ENCODE results near the gene FGF2.

GRCh38 chr4:122898370-122899150 is 71.9 kb downstream of the FGF2 start:
- TF ChIP-seq, protein P1, sequence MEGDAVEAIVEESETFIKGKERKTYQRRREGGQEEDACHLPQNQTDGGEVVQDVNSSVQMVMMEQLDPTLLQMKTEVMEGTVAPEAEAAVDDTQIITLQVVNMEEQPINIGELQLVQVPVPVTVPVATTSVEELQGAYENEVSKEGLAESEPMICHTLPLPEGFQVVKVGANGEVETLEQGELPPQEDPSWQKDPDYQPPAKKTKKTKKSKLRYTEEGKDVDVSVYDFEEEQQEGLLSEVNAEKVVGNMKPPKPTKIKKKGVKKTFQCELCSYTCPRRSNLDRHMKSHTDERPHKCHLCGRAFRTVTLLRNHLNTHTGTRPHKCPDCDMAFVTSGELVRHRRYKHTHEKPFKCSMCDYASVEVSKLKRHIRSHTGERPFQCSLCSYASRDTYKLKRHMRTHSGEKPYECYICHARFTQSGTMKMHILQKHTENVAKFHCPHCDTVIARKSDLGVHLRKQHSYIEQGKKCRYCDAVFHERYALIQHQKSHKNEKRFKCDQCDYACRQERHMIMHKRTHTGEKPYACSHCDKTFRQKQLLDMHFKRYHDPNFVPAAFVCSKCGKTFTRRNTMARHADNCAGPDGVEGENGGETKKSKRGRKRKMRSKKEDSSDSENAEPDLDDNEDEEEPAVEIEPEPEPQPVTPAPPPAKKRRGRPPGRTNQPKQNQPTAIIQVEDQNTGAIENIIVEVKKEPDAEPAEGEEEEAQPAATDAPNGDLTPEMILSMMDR (IDR thresholded peaks at IDR 0.05) = no peak
- no peak for TF ChIP-seq POLR2A (IDR thresholded peaks at IDR 0.05)
